Neural cell (in vitro differentiated cells): Measurements from ENCODE around the gene TRIM46. TPM values are rescaled to one million over a fixed set of nuclear protein-coding genes. Genes with fewer than 3 reads are reported as not detected.
"Not testable (repeated sequence)": the region's sequence is repeated elsewhere in the genome, so short reads cannot be mapped to it uniquely, and the experiment has no call there.

Source experiments
- H2AFZ ChIP-seq: fragments of 200-600, 300-800 bp; sonication (generic), shearing (Covaris generic); 2 replicates; pipeline ENCODE4 v1.6.0; 2014; ENCODE audit warnings: low read depth, mild to moderate bottlenecking, antibody characterized with exemption, low read length, moderate library complexity
- H3F3A ChIP-seq: fragments of 200-600 bp; shearing (Covaris generic); 2 replicates; pipeline ENCODE4 v1.6.1; 2016; ENCODE audit warnings: mild to moderate bottlenecking, moderate library complexity, mixed read lengths, antibody characterized with exemption, low read length; ENCODE audit not compliant: insufficient read depth, poor library complexity, severe bottlenecking
- H3K27ac ChIP-seq: fragments of 200-600, 300-800 bp; sonication (generic), shearing (Covaris generic); 2 replicates; pipeline ENCODE4 v1.5.1; 2014; ENCODE audit warnings: mild to moderate bottlenecking, low read length, moderate library complexity
- H3K27me3 ChIP-seq: fragments of 300-800, 200-600 bp; sonication (generic), shearing (Covaris generic); 2 replicates; pipeline ENCODE4 v1.6.0; 2014; ENCODE audit warnings: mild to moderate bottlenecking, low read depth, low read length, moderate library complexity; ENCODE audit not compliant: insufficient read depth
- H3K36me3 ChIP-seq: fragments of 300-800, 200-600 bp; sonication (generic), shearing (Covaris generic); 2 replicates; pipeline ENCODE4 v1.5.1; 2014; ENCODE audit warnings: mild to moderate bottlenecking, antibody characterized with exemption, low read length, moderate library complexity; ENCODE audit not compliant: insufficient read depth
- H3K4me2 ChIP-seq: fragments of 300-800, 200-600 bp; sonication (generic), shearing (Covaris generic); 2 replicates; pipeline ENCODE4 v1.6.0; 2014; ENCODE audit warnings: mild to moderate bottlenecking, low read length
- H3K4me3 ChIP-seq: fragments of 300-800, 200-600 bp; sonication (generic), shearing (Covaris generic); 2 replicates; pipeline ENCODE4 v1.5.1; 2014; ENCODE audit warnings: mild to moderate bottlenecking, low read length, moderate library complexity
- H3K79me2 ChIP-seq: fragments of 200-600 bp; shearing (Covaris generic); replicated peaks from 2 replicates; pipeline ENCODE4 v1.6.0; 2014; ENCODE audit warnings: mild to moderate bottlenecking, low read length, moderate library complexity; ENCODE audit not compliant: insufficient read depth
- H3K9ac ChIP-seq: fragments of 300-800, 200-600 bp; sonication (generic), shearing (Covaris generic); 2 replicates; pipeline ENCODE4 v1.6.1; 2016; ENCODE audit warnings: mild to moderate bottlenecking, low read length, mixed read lengths
- H3K9me2 ChIP-seq: fragments of 200-600 bp; shearing (Covaris generic); 2 replicates; pipeline ENCODE4 v1.6.1; 2016; ENCODE audit warnings: mild to moderate bottlenecking, low read length, mixed read lengths; ENCODE audit not compliant: insufficient read depth
- H3K9me3 ChIP-seq: fragments of 200-600, 300-800 bp; sonication (generic), shearing (Covaris generic); 2 replicates; pipeline ENCODE4 v1.6.1; 2016; ENCODE audit warnings: mild to moderate bottlenecking, mixed run types, low read length, moderate library complexity, mixed read lengths
- H4K20me1 ChIP-seq: fragments of 200-600 bp; shearing (Covaris generic); 2 replicates; pipeline ENCODE4 v1.6.1; 2016; ENCODE audit warnings: mild to moderate bottlenecking, mixed run types; ENCODE audit not compliant: insufficient read depth
- EP300 ChIP-seq: fragments of 450-650 bp; conservative IDR thresholded peaks from 2 replicates; pipeline ENCODE4 v1.6.1; 2014; ENCODE audit warnings: antibody characterized with exemption, mild to moderate bottlenecking, moderate library complexity; ENCODE audit not compliant: poor library complexity, severe bottlenecking
- EZH2 ChIP-seq: fragments of 200-600, 300-800 bp; shearing (Covaris generic), sonication (generic); IDR thresholded peaks from 2 replicates; pipeline ENCODE4 v1.6.1; 2014; ENCODE audit warnings: antibody characterized with exemption, low read length, borderline replicate concordance, mild to moderate bottlenecking; ENCODE audit not compliant: insufficient read depth, poor library complexity, severe bottlenecking
- MXI1 ChIP-seq: fragments of 450-650 bp; conservative IDR thresholded peaks from 2 replicates; pipeline ENCODE4 v1.6.1; 2014; ENCODE audit warnings: antibody characterized with exemption, mild to moderate bottlenecking; ENCODE audit not compliant: poor library complexity, severe bottlenecking
- POLR2AphosphoS5 ChIP-seq: IDR thresholded peaks from 2 replicates; pipeline ENCODE4 v1.6.1; 2012
- RAD21 ChIP-seq: fragments of 450-650 bp; conservative IDR thresholded peaks from 2 replicates; pipeline ENCODE4 v1.6.1; 2014; ENCODE audit warnings: antibody characterized with exemption, mild to moderate bottlenecking, moderate library complexity
- SMC3 ChIP-seq: fragments of 450-650 bp; conservative IDR thresholded peaks from 2 replicates; pipeline ENCODE4 v1.6.1; 2014; ENCODE audit warnings: antibody characterized with exemption, mild to moderate bottlenecking, moderate library complexity; ENCODE audit not compliant: poor library complexity
- polyA plus RNA-seq: library from polyadenylated mRNA; depleted of rRNA; stranded (reverse); fragments of >200 nt; gene quantifications from 2 replicates; pipeline ENCODE4 v1.2.3, GENCODE V29; 2014
- TF ChIP-seq, protein P1 (sequence below): fragments of 450-650 bp; IDR thresholded peaks from 2 replicates; pipeline ENCODE4 v1.5.1; 2014; ENCODE audit warnings: antibody characterized with exemption, mild to moderate bottlenecking, moderate library complexity; ENCODE audit not compliant: poor library complexity, severe bottlenecking
- TF ChIP-seq, protein P2 (sequence below): IDR thresholded peaks from 2 replicates; pipeline ENCODE4 v1.6.1; 2012; ENCODE audit warnings: borderline replicate concordance

The TRIM46 gene
- polyA plus RNA-seq, 1 donor from 2014 or later, result 31.5 TPM

DNA sequence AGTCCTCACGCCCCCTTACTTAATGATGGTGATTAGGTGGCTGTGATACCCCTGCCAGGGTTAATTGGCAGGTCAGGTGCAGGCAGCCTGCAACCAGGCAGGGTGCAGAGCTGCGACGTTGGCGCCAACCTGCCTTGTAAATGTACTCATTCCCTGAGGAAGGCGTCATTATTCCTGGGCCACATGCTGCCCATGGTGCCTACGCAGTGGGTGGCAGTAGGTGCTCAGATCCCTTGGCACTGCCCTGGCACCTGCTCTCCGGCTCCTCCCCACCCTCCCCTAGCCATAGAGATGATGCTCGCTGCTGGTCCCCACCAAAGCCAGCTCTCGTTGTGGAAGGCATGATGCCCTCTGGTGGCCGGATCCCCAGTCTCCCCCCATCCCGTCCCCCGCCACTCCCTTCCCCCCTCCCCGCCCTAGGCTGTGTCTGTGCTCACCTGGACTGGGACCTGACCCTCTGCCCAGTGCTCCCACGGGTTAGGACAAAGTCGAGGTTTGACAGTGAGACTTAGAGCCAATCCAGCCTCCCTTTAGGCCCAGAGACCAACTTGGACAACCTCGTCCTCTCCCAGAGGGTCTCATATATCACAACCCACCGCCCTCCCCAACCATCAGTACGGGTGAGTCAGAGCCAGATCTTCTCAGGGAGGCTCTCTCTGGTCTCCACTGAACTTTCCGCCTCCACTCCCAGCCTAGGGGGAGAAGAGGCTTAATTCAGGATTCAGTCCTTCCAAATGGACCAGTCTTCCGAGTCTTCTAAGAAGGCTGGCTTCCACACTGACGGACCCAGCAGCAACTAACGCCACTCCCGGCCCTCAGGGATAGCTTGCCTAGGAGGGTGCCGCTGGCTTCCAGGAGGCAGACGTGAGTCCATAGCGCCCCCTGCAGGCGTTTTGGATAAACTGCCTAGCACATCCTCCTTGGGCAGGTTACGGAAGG, 6.2 kb upstream of the TRIM46 start:
- Histone ChIP-seq H3K9me2 (no peaks in the 10 kb centered on the region), H3K4me2 (no peak overlapping the region), H3F3A (peaks cover under 1% of the 10 kb centered on the region), H3K9me3 (no peaks in the 10 kb centered on the region), H3K36me3 (no peaks in the 10 kb centered on the region), H3K27me3 (no peaks in the 10 kb centered on the region), H3K9ac (peak overlapping the region; percentile 16), H2AFZ (no peak overlapping the region), H3K27ac (no peak overlapping the region), H3K4me3 (peak overlapping the region; percentile 28), H4K20me1 (no peaks in the 10 kb centered on the region), H3K79me2 (peaks cover 8% of the 10 kb centered on the region)
- TF ChIP-seq POLR2AphosphoS5, result no peak
- no peak for TF ChIP-seq EZH2
- no peak for TF ChIP-seq MXI1
- peak; percentile 72 for TF ChIP-seq SMC3
- peak; percentile 80 for TF ChIP-seq RAD21
- TF ChIP-seq, protein P1, sequence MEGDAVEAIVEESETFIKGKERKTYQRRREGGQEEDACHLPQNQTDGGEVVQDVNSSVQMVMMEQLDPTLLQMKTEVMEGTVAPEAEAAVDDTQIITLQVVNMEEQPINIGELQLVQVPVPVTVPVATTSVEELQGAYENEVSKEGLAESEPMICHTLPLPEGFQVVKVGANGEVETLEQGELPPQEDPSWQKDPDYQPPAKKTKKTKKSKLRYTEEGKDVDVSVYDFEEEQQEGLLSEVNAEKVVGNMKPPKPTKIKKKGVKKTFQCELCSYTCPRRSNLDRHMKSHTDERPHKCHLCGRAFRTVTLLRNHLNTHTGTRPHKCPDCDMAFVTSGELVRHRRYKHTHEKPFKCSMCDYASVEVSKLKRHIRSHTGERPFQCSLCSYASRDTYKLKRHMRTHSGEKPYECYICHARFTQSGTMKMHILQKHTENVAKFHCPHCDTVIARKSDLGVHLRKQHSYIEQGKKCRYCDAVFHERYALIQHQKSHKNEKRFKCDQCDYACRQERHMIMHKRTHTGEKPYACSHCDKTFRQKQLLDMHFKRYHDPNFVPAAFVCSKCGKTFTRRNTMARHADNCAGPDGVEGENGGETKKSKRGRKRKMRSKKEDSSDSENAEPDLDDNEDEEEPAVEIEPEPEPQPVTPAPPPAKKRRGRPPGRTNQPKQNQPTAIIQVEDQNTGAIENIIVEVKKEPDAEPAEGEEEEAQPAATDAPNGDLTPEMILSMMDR, result peak; percentile 82
- TF ChIP-seq, protein P2, sequence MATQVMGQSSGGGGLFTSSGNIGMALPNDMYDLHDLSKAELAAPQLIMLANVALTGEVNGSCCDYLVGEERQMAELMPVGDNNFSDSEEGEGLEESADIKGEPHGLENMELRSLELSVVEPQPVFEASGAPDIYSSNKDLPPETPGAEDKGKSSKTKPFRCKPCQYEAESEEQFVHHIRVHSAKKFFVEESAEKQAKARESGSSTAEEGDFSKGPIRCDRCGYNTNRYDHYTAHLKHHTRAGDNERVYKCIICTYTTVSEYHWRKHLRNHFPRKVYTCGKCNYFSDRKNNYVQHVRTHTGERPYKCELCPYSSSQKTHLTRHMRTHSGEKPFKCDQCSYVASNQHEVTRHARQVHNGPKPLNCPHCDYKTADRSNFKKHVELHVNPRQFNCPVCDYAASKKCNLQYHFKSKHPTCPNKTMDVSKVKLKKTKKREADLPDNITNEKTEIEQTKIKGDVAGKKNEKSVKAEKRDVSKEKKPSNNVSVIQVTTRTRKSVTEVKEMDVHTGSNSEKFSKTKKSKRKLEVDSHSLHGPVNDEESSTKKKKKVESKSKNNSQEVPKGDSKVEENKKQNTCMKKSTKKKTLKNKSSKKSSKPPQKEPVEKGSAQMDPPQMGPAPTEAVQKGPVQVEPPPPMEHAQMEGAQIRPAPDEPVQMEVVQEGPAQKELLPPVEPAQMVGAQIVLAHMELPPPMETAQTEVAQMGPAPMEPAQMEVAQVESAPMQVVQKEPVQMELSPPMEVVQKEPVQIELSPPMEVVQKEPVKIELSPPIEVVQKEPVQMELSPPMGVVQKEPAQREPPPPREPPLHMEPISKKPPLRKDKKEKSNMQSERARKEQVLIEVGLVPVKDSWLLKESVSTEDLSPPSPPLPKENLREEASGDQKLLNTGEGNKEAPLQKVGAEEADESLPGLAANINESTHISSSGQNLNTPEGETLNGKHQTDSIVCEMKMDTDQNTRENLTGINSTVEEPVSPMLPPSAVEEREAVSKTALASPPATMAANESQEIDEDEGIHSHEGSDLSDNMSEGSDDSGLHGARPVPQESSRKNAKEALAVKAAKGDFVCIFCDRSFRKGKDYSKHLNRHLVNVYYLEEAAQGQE, result no peak
- no peak for TF ChIP-seq EP300

DNA sequence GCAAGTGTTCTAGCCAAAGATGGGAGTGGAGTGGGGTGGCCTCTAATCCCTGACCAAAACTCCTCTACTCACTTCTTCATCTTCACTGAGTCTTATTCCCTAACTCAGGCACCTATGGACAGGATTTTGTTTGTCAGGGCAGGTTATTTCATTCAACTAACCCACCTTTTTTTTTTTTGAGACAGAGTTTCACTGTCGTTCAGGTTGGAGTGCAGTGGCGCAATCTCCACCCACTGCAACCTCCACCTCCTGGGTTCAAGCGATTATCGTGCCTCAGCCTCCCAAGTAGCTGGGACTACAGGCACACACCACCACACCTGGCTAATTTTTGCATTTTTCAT, 5.6 kb upstream of the TRIM46 start:
- not testable (repeated sequence) for H3K27ac ChIP-seq, H4K20me1 ChIP-seq, H3K9me2 ChIP-seq, H2AFZ ChIP-seq, H3F3A ChIP-seq, H3K4me3 ChIP-seq, H3K9me3 ChIP-seq, H3K36me3 ChIP-seq, H3K9ac ChIP-seq, H3K27me3 ChIP-seq, H3K4me2 ChIP-seq
- H3K79me2 ChIP-seq, result peaks cover 10% of the 10 kb centered on the region
